GM12873 (cell line): ENCODE data around the gene OR10A2.

Source experiments
- TF ChIP-seq, protein P1 (sequence below): IDR thresholded peaks from 2 replicates; pipeline ENCODE4 v1.5.1; 2012; ENCODE audit warnings: low read depth, mild to moderate bottlenecking, moderate library complexity, low read length, control low read depth; ENCODE audit not compliant: insufficient read depth; ENCODE audit errors: missing control alignments

OR10A2 gene

DNA sequence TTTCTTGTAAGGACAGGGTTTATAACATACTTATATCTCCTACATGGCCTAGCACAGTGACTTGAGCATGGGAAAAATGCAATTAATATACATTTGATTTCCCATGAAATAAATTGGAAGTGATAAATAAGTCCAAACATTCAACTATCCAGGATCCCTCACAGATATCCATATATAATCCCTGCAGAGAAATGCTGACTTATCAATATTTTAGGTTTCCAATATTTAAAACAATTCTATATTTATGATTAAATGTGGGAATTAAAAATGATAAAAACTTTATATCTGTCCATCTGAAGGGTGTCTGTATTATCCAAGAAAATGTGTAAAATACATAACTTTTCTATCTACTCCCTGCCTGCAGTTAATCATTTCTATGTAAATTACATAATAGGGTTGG, 19.9 kb downstream of the OR10A2 start:
- TF ChIP-seq, protein P1, sequence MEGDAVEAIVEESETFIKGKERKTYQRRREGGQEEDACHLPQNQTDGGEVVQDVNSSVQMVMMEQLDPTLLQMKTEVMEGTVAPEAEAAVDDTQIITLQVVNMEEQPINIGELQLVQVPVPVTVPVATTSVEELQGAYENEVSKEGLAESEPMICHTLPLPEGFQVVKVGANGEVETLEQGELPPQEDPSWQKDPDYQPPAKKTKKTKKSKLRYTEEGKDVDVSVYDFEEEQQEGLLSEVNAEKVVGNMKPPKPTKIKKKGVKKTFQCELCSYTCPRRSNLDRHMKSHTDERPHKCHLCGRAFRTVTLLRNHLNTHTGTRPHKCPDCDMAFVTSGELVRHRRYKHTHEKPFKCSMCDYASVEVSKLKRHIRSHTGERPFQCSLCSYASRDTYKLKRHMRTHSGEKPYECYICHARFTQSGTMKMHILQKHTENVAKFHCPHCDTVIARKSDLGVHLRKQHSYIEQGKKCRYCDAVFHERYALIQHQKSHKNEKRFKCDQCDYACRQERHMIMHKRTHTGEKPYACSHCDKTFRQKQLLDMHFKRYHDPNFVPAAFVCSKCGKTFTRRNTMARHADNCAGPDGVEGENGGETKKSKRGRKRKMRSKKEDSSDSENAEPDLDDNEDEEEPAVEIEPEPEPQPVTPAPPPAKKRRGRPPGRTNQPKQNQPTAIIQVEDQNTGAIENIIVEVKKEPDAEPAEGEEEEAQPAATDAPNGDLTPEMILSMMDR = no peak

DNA sequence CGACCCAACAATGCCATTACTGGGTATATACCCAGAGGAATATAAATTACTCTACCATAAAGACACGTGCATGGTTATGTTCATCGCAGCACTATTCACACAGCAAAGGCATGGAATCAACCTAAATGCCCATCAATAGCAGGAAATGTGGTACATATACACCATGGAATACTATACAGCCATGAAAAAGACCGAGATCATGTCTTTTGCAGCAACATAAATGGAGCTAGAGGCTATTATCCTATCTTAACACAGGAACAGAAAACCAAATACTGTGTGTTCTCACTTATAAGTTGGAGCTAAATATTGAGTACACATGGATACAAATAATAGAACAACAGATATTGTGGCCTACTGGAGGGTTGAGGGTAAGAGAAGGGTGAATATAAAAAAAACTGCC, 26.0 kb downstream of the OR10A2 start:
- TF ChIP-seq, protein P1 = no peak

DNA sequence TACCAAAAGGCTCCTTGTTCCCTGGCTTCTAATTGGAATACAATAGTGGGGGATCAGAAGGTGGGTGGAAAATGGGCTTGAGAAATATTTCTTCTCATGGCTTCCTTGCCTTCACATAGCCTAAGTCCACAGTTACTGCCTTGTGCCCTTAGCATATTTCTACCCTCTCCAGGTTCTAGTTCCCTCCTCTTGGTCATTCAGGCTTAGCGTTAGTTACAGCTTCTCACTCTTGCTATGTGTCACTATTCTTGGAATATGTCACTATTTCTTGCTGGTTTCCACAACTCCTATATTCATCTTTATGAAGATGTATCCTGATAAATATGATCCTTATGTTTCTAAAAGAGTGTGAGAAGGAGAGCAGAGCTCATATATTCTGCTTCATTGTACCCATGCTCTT, 27.0 kb downstream of the OR10A2 start:
- TF ChIP-seq, protein P1 = no peak

DNA sequence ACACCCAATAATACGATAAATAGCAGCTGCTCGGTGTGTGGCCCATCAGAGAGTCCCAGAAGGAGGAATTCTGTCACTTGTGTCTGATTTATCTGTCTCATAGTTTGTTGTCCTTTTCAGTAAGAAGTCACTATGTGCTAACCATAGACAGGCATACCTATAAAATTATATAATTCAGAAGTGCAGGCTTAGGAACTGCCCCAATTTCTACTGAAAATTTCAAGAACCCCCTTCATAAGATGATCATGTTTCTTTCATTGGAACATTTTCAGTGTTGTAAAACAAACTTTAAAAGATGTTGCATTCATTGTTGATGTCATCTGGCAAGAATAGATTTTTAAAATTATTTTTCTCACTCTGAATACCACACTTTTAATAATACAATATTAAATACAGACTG, 29.5 kb downstream of the OR10A2 start, which contains the start of gene OR2D2:
Gene OR2D2 (minus strand): TSS at position 101 of the 400 bp plus-strand sequence. CDS start 0 bp downstream, at position 101.
- TF ChIP-seq, protein P1 = no peak

DNA sequence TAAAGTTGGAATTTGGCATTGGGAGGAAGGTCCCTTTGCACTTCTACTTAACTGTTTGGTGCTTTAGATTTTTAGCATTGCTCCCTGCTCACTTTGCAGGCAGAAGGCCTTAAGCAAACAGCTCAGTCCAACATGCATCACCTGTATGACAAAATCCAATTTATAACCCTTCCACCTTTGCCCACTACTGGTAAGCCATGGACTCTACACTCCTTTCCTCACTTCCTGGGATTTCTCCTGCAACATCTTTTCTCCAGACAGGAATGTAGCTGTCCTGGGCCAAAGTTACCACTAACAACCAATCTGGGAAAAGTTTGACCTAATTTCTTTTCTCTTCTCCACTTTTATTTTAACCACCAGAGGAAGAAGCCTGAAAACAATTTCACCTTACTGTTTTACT, 31.2 kb downstream of the OR10A2 start:
- TF ChIP-seq, protein P1 = no peak

DNA sequence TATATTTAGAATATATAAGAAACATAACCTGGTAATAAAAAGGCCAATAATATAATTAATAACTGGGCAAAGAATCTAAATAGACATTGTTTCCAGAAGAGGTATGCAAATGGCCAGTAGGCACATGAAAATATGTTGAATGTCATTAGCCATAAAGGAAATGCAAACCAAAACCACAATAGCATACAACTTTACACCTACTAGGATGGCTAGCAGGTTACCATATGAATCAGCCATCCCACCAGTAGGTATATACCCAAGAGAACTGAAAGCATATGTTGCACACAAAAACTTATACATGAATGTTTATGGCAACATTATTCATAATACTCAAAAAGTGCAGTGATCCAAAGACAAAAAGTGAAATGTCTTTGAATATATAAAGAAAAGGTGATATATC, 32.2 kb downstream of the OR10A2 start:
- TF ChIP-seq, protein P1 = no peak

DNA sequence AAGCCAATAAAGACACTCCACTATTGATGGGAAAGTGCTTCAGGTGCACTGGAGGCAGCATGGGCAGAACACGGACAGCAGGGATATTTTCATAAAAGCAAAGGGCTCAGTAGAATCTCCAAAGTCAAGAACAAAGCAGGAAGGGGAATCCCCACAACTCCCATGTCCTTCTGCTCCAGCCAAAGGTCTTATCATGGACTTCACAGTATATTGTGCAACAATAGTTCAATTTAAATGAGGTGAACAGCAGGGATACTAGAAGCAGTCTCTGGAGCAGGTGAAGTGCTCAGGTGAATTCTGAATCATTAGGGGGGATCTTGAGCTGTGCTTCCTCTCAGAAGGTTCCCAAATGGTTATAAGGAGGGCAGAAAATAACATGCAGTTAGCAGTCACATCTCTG, 36.1 kb downstream of the OR10A2 start:
- TF ChIP-seq, protein P1 = no peak
